TTC549 (cell line): Measurements from ENCODE around the gene LDLRAD3.
"Not testable (repeated sequence)": the region's sequence is repeated elsewhere in the genome, so short reads cannot be mapped to it uniquely, and the experiment has no call there.

ENCODE experiments used
- FAIRE-seq: peaks from 2 replicates; lab custom pipeline; 2012; peaks lifted over from hg19 to GRCh38; lab: Jason Lieb, UNC

Gene LDLRAD3

GRCh38 chr11:36164506-36165250, 220.8 kb downstream of the LDLRAD3 start:
- FAIRE-seq, result no peak

- FAIRE-seq, result no peak
Observed at GRCh38 chr11:36165621-36166397, 221.9 kb downstream of the LDLRAD3 start.

- no peak for FAIRE-seq
Observed at GRCh38 chr11:36167073-36167472, 223.2 kb downstream of the LDLRAD3 start.

GRCh38 chr11:36167729-36168128, 223.9 kb downstream of the LDLRAD3 start:
- FAIRE-seq, result no peak

- FAIRE-seq, result no peak
Observed at GRCh38 chr11:36177836-36178235, 234.0 kb downstream of the LDLRAD3 start.

- FAIRE-seq, result no peak
Observed at GRCh38 chr11:36186340-36187175, 242.7 kb downstream of the LDLRAD3 start.

GRCh38 chr11:36187622-36188021, 243.8 kb downstream of the LDLRAD3 start:
- no peak for FAIRE-seq

GRCh38 chr11:36189735-36190134, 245.9 kb downstream of the LDLRAD3 start:
- not testable (repeated sequence) for FAIRE-seq

- no peak for FAIRE-seq
Observed at GRCh38 chr11:36191941-36192340, 248.1 kb downstream of the LDLRAD3 start.

- no peak for FAIRE-seq
Observed at GRCh38 chr11:36192425-36193289, 248.8 kb downstream of the LDLRAD3 start.

GRCh38 chr11:36193290-36193619, 249.4 kb downstream of the LDLRAD3 start:
- FAIRE-seq, result no peak

- no peak for FAIRE-seq
Observed at GRCh38 chr11:36193721-36194120, 249.9 kb downstream of the LDLRAD3 start.

- no peak for FAIRE-seq
Observed at GRCh38 chr11:36195496-36196354, 251.9 kb downstream of the LDLRAD3 start.

- no peak for FAIRE-seq
Observed at GRCh38 chr11:36196411-36196998, 252.6 kb downstream of the LDLRAD3 start.

- FAIRE-seq, result no peak
Observed at GRCh38 chr11:36201411-36201810, 257.5 kb downstream of the LDLRAD3 start.

GRCh38 chr11:36205536-36205935, 261.7 kb downstream of the LDLRAD3 start:
- no peak for FAIRE-seq

- FAIRE-seq, result no peak
Observed at GRCh38 chr11:36210529-36210928, 266.7 kb downstream of the LDLRAD3 start.

- no peak for FAIRE-seq
Observed at GRCh38 chr11:36211761-36212430, 268.0 kb downstream of the LDLRAD3 start.

GRCh38 chr11:36212564-36213392, 268.9 kb downstream of the LDLRAD3 start:
- FAIRE-seq, result no peak
